Activated gamma-delta T cell (primary cell): ENCODE measurements around the gene LRRC4.

Source experiments
- DNase-seq: peaks from one replicate; lab custom pipeline; 2025; lab: John Stamatoyannopoulos, UW

LRRC4 gene

DNA sequence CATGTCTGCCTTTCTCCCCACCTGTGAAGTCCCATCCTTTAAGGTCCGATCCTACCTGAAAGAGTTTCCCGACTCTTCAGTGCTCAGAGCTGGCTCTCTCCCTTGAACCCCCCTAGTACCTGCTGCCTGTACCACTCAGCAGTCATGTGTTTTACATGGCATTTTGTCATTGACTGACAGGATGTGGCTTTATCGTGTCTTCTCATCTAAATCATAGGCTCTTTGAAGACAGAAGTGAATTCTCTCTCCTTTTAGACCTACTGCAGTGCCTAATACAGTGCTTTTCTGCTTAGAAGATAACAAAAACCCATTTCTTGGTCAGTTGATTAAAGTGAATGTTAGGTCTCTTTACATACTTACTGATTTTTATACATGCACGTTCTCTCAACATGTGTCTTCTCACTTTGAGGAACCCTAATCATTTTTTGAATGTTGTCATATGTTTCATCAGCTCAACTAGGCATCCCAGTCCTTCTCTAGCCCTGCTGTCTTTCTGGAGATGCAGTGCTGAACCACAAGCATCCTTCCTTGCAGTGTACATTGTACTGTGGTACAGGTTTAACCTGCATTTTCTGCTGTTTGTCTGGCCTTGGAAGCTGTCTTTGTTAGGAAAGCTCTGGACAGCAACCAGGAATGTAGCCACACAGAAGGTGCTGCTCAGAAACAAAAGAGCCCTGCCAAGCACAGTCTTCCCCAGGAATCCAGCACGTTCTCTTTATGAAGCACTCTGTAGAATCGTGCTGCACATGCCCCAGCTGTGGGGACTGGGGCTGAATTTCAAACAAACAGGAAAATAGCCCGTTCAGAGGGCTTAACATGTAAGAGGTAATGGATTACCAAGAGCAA, 28.1 kb upstream of the LRRC4 start:
- no peak for DNase-seq

DNA sequence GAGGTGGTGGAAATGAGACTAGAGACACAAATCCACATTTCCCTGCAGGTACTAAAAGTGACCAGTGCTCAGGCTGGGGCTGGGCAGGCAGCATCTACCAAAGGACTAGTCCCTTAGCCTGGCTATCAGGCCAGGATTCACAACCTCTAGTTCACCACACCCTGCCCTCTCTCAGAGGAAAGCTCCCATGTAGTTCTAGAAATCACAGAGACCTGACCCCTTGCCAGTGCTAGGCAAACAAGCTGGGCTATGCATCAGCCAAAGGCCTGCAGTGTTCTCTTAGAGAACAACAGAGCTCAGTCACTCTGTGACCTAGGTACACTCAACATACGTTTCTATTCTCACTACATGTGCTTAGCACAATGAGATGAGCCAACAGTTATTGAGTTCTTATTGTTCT, 26.7 kb upstream of the LRRC4 start:
- DNase-seq = no peak

DNA sequence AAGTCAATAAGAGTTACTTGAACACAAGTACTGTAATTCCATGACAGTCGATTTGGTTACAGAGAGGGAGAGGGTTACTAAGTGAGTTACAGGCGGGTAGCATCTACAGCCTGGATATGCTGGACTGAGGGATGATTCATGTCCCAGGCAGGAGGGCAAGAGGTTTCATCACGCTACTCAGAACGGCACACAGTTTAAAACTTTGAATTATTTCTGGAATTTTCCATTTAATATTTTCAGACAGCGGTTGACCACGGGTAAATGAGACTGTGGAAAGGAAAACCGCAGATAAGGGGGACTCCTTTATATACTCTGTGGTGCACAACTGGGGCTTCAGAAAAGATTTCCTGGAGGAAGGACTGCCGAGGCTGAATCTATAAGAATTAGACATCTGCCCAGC, 25.7 kb upstream of the LRRC4 start:
- no peak for DNase-seq

DNA sequence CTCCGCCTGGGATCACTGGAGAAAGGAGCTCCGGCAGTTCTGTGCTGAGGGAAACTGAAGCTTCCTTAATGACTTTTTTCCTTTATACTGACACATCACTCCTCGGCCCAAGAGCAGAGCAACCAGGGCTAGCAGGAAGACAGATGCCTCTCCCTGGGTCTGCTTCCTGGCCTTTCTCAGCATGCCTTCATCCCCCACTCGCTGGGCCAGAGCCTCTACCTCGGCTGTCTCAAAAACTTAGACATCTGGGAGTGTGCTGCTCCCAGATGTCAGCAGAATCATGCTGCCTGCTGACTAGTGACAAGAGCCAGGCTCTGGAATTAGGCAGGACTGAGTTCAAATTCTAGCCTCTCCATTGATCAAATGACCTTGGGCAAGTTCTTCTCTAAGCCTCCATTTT, 24.4 kb upstream of the LRRC4 start:
- no peak for DNase-seq

DNA sequence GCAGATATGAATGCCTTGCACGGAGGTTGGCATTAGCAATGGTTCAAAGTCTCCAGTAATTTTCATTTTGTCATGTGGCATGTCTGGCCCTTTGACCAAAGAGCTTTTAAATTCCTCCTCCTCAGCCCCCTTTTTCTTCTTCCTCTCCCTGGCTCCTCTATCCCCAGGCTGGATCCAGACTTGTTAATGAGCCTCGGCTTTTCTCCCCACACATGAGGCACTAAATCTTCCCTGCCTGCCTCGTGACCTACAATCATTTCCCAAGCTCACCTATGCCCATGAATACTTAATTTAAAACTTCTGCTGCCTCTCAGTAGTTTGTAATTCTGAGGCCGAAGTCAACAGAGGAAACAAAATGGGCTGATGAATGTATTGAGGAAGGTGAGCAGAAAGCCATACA, 23.3 kb upstream of the LRRC4 start:
- DNase-seq = no peak

GRCh38 chr7:128053991-128054390, 22.8 kb upstream of the LRRC4 start:
- no peak for DNase-seq

DNA sequence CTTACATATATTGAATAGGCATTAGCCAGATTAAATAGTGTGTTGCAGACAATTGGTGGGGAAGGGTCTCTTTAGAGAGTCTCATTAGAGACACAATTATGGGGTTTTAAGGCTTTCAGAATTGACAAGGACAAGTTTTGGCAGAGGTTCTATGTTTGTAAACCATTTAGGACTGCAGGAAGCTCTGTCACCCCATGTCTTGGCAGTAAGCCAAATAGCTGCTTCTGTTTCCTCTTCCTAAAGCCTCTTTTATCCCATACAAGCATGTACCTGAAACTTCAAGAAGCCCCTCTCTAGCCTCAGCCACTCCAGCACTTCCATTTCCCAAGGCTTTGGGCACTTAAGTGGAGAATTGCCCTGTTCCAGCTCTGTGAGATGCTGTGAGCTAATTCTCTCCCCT, 21.8 kb upstream of the LRRC4 start:
- DNase-seq = no peak

DNA sequence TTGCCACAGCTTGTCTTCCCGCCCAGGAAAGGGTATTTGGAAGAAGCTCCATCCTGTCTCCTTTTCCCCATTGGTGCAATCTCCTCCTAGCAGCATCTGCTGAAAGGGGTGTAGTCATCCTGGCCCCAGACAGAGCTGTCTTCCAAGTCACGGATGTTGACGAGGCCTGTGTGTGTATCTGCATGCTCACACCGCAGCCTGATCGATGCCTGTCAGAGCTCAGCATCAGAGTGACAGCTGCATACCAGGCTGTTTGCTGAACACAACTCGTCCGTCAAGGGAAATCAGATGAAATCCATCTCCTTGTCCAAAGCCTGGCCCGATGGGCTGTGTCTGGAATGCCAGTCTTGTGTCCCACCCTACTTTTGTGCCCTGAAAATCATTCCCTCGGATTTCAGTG, 21.2 kb upstream of the LRRC4 start:
- DNase-seq = no peak

GRCh38 chr7:128045766-128046165, 14.5 kb upstream of the LRRC4 start:
- no peak for DNase-seq

- DNase-seq = no peak
These were observed 13.9 kb upstream of the LRRC4 start for GRCh38 chr7:128045158-128045557.

GRCh38 chr7:128044064-128044463, 12.8 kb upstream of the LRRC4 start:
- DNase-seq = no peak

DNA sequence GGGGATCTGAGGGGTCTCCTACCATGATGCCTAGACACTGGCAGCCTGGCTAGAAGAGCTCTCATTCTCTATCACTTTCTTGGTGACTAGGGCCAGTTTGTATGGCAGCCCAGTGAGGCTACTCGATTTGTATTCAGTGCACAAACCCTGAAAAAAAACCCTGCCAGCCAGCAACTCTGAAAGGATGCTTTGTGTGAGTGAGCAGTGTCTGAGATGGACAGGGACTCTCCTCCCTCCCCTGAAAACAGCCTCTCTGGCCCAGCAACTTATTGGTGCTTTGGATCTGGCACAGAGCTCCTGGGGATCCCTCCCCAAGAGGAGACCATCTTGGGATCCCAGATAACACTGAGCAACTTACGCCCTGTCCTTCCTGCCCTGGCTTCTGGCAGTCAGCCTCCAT, 10.8 kb upstream of the LRRC4 start:
- DNase-seq = no peak

DNA sequence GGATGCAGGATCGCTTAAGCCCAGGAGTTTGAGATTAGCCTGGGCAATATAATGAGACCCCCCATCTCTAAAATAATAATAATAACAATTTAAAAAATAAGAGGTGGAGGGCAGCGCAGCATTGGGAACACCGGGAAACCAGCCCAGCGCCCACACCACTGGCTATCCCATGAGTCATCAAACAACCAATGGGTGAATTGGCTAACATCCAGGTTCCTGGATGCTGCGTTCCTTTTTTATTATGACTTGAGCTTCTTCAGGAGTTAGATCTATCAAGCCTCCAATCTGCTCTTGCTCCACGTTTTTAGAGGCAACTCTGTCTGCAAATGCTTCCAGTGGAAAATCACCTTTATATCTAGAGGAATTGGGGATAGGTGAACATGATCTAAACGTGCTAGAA, 10.0 kb upstream of the LRRC4 start:
- DNase-seq = no peak

GRCh38 chr7:128040205-128040604, 9.0 kb upstream of the LRRC4 start:
- no peak for DNase-seq

- no peak for DNase-seq
These were observed 8.3 kb upstream of the LRRC4 start for GRCh38 chr7:128039544-128039953.

- DNase-seq = no peak
These were observed 6.8 kb upstream of the LRRC4 start for GRCh38 chr7:128037880-128038619.

GRCh38 chr7:128037081-128037480, 5.8 kb upstream of the LRRC4 start:
- DNase-seq = no peak

GRCh38 chr7:128036226-128036940, 5.1 kb upstream of the LRRC4 start:
- DNase-seq = no peak

DNA sequence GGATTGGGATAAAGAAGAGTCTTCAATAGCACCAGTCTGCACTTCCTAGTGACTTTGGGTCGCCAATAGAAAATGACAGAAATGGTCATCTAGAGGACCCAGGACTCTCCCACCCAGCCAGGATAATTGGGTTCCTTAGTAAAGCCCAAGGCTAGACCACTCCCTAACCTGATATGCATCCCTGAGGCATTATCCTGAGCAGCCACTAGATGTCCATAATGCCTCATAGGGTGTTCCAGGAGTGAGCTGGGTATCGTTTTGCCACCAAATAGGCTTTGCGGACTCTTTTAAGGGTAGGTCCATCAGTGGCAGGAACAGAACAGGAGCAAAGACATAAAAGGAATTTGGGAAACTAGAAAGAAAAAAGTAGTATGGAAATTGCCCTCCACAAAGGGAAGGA, 4.5 kb upstream of the LRRC4 start:
- no peak for DNase-seq

DNA sequence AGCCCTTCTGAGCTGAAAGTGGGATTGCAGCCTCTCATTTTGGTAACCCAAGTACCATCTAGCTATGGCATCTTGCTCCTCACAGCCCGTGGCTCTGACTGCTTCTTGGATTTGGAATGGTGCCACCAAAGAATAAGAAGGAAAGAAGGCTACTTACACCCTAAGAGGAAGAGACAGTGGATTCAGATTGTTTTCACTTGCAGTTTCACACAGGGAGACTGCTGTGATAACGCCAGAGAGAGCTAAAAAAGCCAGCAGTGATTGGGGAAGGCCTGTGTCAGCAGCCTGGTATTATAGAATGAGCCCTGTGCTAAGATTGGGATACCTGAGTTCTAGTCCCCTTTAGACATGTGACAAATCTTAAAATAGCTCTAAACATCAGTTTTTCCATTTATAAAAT, 3.6 kb upstream of the LRRC4 start:
- DNase-seq = no peak

DNA sequence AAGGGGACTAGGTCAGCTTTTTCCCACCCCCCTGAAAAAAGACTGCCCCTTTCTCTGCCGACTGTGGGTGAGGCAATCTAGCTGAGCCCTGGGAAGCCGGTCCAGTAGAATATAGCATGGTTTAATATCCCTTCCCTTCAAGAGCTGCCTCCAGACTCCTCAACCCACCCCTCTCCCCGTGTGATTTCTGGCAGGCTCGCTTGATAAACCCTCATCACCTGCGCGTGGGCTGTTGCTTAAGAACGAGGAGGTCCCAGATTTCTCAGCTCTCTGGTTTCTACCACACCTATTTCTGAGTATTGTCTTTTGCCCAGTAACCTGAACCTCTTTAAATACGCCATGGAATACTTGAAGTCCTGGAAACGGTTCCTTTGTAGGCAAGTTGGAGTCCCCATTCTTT, 2.0 kb upstream of the LRRC4 start:
- DNase-seq = no peak

- DNase-seq = no peak
These were observed 1.5 kb upstream of the LRRC4 start for GRCh38 chr7:128032605-128033235.
